GM12874 (cell line): ENCODE results near the gene CHST11.

Experiments used
- CTCF ChIP-seq: IDR thresholded peaks from 2 replicates; pipeline ENCODE4 v1.5.1; 2011; ENCODE audit warnings: low read depth, mild to moderate bottlenecking, control low read depth, low read length, moderate library complexity; ENCODE audit not compliant: insufficient read depth

CHST11 gene

DNA sequence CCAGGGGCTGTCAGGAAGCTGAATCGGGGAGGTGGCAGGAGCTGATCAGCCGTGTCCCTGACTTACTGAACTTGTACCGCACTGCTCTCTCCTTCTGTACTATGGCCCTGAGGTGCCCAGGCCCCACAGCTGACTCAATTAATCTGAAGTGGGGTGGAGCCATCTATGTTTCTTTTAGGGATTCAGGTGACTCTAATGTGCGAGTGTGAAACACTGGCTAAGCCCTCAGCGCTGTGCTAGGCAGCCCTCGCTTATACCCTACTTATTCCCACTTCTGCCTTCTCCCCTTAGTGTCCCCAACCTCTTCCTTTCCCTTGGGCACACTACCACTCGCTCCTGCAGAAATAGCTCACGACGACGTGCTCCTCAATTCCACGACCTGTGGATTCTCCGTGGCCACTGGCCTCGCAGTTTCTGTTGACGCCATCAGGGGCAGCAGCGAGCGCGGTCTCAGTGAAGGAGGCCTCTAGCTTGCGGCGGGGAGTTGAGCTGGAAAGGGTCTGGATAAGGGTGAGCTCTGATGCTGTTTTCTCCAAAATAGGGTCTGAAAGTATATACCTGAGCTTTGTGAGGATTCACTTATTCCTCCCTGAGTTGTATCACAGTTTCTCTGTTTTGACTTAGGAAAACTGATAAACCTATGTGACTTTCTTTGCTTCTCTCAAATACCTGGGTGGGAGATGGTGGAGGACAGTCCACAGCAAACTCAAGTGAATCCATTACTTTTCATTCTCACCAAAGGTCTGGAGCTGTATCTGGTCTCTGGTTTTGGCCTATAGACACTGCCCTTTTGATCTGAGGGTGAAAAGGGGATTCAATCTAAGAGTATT, 333.8 kb downstream of the CHST11 start:
- peak; percentile 78 for TF ChIP-seq CTCF

DNA sequence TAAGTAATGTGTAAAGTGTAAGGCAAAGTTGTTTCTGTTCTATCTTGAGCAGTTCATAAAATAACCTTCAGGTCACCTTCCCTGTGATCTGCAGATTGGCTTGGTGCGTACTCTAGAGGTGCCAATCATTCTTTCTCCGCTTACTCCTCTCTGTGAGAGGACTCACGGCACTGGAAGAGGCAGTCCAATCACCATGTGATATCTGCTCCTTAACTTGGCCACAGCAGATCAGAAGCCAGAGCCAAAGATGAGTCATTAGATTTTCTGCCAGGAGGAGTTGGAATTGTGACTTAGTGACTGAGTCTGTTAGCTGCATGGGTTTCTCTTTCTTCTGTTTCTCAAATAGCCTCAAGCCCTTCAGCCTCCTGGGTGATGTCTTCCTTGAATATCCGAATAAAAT, 335.8 kb downstream of the CHST11 start:
- no peak for TF ChIP-seq CTCF

DNA sequence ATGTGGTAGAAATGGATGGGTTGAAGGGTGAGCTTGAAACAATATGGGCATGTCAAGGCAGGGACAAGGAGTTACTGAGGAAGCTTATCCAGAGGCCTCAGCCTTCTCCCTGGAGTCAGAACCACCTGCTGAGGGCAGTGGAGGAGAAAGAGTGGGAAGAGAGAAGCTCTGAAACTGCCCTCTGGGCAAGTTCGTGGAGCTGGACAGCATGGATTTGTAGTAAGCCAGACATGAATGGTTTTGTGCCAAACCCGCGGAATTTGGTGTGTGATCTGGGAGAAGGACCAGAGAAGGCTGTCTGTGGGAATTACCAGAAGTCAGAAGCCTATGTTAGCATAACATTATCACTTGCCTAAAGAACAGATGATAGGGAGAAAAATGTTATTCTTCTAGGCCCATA, 336.5 kb downstream of the CHST11 start:
- no peak for TF ChIP-seq CTCF

GRCh38 chr12:104793968-104794367, 337.2 kb downstream of the CHST11 start:
- no peak for TF ChIP-seq CTCF

DNA sequence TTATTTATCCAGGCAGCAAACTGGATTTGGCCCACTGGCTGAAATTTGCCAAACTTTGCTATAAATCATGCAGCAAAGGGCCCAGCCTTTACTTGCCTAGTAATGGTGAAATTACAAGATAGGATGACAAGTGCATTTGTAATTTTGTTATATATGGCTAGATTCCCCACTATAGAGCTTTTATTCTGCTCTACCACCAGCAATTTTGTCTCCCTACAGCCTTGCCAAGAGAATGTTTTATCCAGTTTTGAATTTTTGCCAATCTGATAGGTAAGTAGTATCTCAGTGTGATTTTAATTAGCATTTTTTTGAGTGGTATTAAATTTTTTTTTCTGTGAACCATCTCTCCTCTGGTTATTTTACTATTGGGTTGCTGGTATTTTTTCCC, 339.7 kb downstream of the CHST11 start:
- TF ChIP-seq CTCF: no peak

DNA sequence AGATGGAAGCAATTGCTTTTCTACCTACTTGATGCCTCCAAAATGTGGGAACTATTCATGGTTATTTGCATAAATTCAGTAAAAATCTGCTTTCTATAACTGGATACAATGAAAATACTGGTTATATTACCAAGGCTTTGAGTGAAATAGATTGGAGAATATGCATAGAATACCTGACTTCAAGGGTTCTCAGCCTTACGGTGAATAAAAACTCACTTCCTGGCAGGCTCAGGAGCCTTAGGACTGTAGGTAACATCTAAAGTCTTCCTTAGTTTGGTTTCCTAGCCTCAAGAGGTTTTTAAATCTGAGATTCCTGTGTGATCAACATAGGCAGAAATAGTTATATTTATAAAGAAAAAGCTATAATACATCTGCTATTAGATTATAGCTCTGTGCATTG, 342.7 kb downstream of the CHST11 start:
- no peak for TF ChIP-seq CTCF

- no peak for TF ChIP-seq CTCF
Observed at GRCh38 chr12:104801005-104801404, 344.3 kb downstream of the CHST11 start.
